ENCODE data around the gene TTC31.
A peak's percentile ranks its signal among the peaks of the same experiment; 100 is the strongest.
"Not testable (repeated sequence)": the region's sequence is repeated elsewhere in the genome, so short reads cannot be mapped to it uniquely, and the experiment has no call there.

Gene TTC31

DNA sequence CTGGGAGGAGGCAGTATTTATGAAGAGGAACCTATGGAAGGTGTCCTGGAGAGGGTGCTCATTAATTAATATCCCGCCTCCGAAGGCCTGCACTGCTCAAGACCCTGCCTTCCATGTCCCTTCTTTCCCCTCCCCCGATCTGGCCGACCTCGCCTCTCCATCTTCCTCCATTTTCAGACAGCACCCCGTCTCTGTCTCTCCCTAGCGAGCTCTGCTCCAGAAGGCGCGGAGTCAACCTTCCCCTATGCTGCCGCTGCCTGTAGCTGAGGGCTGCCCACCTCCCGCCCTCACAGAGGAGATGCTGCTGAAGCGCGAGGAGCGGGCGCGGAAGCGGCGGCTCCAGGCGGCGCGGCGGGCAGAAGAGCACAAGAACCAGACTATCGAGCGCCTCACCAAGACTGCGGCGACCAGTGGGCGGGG, 25.7 kb upstream of the TTC31 start:
- no peak for DNase-seq (ENCODE audit: low read depth in 3 of 3)

DNA sequence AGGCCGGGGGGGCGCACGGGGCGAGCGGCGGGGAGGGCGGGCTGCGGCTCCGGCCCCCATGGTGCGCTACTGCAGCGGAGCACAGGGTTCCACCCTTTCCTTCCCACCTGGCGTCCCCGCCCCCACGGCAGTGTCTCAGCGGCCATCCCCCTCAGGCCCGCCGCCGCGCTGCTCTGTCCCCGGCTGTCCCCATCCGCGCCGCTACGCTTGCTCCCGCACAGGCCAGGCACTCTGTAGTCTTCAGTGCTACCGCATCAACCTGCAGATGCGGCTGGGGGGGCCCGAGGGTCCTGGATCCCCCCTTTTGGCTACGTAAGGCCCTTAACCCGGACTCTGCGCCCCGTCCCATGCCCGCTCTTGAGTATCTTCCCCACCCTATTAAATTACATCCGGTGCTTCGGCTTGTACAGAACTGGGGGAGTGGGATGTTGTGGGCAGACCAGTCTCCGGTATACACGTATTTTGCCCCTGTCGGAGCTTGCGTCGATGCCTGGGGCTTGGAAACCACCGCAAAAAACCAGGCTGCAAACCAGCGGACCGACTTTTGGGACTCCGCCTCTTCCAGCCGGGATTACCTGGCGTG, 25.2 kb upstream of the TTC31 start:
- peak; percentile 52 to 77 (median 66) for DNase-seq (ENCODE audit: low read depth in 3 of 3)

DNA sequence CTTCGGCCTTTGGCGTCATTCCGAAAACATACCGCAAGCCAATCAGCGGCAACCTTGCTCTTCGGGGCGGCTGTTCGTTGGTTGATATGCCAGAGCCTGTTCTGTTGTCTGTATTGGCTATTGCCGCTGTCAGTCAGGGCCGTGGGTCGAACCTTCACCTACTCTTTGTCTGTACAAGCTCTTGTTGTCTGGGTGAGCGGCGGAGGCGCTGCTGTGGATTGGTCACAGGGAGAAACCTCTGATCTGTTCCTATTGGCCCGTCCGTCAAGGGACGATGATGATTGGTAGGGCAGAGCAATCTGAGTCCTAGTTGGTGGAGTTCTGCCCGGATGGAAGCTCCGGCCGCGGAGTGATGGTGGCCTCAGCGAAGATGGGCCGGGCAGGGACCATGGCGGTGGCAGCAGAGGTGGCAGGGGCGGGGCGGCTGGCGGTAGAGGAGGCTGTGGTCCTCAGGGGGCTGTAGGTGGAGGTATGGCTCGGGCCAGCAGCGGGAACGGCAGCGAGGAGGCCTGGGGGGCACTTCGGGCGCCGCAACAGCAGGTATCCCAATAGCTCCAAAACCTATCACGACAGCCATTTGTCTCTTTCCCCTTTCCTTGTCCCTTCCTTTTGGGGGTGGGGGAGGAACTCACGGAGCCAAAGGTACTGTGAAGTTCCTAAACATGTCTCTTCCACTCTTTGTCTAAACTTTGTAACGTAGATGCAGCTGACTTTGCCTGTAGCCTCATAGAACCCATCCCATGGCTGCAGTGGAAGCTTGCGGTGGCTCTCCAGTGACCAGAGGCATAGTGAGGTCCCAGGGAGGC, 24.5 kb upstream of the TTC31 start, which contains the start of gene WBP1:
TSS of gene WBP1 (plus strand) at position 307 of the 806 bp plus-strand sequence. CDS start at position 472, 165 bp downstream.
- DNase-seq (ENCODE audit: low read depth in 3 of 3), result peak; percentile 95 to 99 (median 97)

DNA sequence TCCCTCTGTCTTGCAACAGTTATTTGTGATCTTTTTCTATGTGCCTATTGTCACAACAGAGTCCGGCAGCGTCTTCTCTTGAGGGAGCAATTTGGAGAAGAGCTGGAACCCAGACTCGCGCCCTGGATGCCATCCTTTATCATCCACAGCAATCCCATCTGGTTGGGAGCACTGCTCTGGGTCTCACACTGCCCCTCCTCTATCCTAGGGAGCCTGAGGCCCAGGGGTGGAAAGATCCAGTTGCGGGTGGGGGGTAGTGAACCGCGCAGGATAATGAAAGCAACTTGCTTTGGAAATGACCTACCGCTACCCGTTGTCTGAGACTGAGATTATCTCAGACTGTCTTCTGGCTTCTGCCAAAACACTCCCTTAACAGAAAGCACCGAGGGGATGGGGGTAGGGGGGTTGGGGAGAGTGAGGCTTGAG, 23.9 kb upstream of the TTC31 start:
- DNase-seq (ENCODE audit: low read depth in 3 of 3), result no peak

DNA sequence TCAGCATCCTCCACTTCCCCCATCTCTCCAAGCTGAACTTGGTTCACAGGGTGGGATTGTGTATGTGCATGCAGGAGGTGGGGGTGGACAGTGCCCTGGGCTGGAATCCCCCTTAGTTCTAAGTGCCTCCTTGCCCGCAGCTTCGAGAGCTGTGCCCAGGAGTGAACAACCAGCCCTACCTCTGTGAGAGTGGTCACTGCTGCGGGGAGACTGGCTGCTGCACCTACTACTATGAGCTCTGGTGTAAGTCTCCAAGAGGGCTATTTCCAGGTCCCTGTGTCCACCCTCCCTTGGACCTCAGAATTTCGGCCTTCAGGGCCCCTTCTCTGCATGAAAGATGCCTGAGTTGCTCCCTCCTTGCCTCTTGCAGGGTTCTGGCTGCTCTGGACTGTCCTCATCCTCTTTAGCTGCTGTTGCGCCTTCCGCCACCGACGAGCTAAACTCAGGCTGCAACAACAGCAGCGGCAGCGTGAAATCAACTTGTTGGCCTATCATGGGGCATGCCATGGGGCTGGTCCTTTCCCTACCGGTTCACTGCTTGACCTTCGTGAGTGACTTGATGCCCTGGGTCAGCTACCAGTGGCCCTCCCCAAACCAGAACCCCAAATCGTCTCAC, 23.3 kb upstream of the TTC31 start:
- not testable (repeated sequence) for DNase-seq (ENCODE audit: low read depth in 3 of 3)

DNA sequence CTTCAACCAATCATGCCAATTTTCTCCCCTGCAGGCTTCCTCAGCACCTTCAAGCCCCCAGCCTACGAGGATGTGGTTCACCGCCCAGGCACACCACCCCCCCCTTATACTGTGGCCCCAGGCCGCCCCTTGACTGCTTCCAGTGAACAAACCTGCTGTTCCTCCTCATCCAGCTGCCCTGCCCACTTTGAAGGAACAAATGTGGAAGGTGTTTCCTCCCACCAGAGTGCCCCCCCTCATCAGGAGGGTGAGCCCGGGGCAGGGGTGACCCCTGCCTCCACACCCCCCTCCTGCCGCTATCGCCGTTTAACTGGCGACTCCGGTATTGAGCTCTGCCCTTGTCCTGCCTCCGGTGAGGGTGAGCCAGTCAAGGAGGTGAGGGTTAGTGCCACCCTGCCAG, 22.7 kb upstream of the TTC31 start:
- DNase-seq (ENCODE audit: low read depth in 3 of 3), result not testable (repeated sequence)

DNA sequence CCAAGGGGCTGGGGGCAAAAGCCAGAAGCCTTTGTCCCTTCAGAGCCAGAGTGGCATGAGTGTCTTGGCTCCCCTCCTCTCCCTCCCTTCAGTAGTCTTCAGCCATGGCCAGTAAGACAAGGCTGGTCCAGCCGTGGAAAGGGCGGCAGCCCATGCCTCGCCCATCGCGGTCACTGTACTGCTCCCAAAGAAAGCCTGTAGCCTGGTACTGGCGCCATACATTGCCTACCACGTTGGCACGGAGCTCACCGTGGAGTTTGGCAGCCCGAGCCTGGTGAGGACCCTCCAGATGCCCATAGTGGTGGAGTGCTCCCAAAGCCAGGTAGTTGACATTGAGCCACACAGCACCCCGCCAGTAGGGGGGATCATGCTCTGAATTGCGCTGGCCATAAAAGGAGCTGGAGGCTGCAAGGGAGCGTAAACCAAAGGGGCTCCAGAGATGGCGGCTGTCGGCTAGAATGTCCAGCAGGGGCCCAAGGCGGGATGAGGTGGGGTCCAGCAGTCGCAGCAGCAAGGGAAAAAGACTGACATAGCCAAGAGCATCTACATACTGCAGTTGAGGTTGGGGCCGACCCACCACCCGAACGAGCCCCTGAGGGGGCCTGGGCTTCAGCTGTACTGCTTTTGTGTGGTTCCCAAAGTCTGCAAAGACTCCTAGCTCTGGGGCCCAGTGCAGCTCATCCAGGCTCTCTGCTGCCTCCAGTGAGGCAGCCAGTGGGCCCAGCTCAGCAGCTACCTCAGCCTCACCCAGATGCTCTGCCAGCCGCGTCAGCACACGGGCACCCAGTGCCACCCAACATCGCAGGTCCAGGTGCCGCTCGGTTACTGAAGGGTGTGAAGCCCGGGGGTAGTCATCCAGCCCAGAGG, 21.5 kb upstream of the TTC31 start:
- DNase-seq (ENCODE audit: low read depth in 3 of 3), result no peak

DNA sequence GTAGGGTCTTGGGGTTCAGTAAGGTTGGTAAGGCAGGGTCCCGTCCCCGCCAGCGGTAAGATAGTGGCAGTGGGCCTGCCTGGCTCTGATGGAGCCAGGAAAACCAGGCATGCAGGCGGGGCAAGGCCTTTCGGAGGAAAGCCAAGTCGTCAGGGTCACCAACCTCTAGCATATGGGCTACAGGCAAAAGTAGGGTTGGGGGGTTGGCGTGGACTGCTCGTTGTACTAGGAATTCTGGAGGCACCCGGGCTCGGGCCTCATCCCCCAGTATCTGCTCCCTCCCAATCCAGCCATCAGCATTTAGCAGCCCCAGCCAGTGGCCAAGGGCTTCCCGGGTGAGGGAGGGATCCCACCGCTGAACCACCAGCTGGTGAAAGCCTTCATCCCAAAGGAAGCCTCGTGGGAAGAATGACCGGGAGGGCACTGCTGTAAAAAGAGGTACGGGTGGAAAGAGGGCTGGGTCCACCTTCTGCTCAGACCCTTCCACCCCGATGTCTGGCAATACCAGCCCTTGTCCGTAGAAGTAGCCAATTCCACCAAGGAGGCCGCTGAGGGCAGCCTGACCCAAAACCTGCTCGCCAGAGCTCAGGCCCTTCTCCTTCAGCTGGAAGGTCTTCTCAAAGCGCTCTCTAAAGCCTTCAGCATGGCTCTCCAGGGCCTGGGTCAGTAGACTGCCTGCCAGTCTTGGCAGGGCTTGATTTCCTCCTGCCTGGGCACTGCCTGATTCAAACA, 20.7 kb upstream of the TTC31 start:
- DNase-seq (ENCODE audit: low read depth in 3 of 3), result no peak

DNA sequence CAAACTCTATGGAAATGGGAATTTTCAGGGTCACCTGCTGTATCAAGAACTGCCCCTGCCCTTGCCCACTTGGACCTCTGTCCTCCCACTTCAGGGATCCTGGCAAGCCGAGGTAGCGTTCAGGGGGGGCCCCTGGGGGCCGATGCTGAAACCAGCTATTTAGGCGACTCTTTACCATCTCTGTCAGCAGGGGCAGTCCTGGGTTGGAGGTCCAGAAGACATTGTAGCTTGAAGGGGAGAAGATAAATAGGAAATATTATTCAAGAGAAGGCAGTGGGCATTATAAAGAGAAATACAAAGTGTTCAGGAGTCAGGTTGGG, 20.1 kb upstream of the TTC31 start:
- no peak for DNase-seq (ENCODE audit: low read depth in 3 of 3)

DNA sequence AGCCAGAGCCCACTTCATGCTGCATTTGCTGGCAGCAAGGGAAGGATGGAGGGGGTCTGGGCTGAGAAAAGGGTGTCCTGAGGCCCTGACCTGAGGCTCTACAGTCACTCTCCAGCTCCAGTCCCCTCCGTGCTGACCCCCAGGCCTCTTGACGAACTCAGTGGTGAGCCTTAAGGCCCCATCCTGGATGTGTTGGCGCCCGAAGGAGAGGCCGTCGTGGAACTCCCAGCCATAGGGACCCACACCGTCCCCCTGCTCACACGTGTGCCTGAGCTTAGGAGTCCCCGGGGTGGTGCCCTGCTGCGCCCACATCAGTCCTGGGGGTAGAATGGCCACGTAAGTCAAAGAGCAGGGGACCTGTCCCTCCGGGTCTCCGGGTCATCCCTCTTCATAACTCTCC, 18.5 kb upstream of the TTC31 start:
- DNase-seq (ENCODE audit: low read depth in 3 of 3), result no peak

DNA sequence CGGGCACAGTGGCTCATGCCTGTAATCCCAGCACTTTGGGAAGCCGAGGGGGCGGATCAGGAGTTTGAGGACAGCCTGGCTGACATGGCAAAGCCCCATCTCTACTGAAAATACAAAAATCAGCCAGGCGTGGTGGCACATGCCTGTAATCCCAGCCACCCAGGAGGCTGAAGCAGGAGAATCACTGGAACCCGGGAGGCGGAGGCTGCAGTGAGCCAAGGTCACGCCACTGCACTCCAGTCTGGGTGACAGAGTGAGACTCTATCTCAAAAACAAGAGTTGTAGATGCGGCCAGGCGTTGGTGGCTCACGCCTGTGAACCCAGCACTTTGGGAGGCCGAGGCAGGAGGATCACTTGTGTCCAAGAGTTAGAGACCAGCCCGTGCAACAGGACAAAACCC, 12.1 kb upstream of the TTC31 start:
- DNase-seq (ENCODE audit: low read depth in 3 of 3), result not testable (repeated sequence)

DNA sequence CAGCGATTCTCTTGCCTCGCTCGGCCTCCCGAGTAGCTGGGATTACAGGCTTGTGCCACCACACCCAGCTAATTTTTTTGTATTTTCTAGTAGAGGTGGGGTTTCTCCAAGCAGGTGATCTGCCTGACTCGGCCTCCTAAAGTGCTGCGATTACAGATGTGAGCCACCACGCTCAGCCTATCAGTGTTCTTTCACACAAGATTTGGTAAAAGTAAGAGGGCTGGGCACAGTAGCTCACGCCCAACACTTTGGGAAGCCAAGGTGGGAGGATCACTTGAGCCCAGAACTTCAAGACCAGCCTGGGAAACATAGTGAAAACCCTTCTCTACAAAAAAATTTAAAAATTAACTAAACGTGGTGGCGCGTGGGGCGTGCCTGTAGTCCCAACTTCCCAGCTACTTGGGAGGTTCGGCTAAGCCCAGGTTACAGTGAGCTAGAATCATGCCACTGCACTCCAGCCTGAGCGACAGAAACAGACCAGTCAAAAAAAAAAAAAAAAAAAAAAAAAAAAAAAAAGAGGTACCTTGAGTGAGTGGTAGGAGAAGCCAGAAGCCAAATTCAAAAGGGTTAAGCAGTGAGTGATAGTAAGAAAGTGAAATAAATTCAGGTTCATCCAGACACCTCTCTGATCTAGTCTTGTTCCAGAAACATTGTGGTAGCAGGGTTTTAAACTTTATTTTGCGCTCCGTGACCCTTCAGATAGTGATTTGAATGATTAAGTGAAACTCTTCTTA, 11.4 kb upstream of the TTC31 start:
- no peak for DNase-seq (ENCODE audit: low read depth in 3 of 3)

DNA sequence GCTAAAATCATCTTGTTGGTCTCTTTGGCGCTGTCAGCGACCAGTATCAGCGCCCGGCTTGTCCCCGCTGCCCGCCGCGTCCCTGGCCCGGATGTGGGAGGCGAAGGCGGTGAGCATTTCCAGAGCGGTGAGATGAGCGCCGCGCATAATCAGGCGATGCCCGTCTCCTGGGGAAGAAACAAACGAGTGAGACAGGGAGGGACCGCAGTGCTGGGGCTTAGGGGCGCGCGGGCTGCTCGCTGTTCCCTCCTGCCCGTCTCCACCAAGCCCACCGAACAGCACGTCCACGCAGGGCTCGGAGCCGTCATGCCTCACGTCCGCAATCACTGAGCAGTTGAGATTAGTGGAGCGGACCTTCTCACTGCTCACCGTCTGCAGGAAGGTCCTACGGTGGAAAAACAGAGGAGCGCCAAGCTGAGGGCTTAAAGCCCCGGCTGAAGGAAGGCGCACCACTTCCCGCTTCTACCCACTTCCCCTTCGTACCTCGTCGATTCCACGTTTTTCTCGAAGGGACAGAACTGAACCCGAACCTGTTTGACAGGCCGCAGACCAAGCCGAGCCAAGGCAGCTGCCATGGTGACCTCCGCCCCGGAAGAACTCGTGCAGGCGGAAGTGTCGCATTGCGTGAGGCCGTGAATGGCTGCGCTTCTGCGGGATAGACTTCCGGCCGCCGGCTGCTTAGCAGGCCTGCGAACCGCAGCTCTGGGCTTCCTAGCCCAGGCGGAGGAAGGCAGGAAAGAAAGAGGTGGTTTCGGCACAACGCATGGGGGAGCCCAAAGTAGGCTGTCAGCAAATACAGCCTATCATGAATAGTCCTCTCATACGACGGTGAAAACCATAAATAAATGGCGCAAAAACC, 10.6 kb upstream of the TTC31 start, which contains the start of gene MRPL53:
TSS of gene MRPL53 (minus strand) at position 595 of the 859 bp plus-strand sequence. CDS start at position 575, 20 bp downstream.
- DNase-seq (ENCODE audit: low read depth in 3 of 3), result peak; percentile 90 to 95 (median 94)

DNA sequence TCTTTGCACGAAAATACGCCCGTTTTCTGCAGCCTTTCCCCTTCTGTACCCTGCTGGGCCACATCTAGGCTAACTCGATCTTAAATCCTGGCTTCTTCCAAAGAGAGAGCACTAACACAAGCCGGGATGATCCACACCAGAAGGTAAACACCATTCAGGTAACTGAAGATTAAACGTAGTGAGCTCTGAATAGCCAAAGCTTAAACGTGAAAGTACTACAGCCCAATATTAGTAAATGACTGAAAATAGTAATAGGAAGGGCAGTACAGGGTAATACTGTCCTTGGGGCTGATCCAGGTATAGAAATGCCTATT, 10.0 kb upstream of the TTC31 start:
- DNase-seq (ENCODE audit: low read depth in 3 of 3), result no peak

DNA sequence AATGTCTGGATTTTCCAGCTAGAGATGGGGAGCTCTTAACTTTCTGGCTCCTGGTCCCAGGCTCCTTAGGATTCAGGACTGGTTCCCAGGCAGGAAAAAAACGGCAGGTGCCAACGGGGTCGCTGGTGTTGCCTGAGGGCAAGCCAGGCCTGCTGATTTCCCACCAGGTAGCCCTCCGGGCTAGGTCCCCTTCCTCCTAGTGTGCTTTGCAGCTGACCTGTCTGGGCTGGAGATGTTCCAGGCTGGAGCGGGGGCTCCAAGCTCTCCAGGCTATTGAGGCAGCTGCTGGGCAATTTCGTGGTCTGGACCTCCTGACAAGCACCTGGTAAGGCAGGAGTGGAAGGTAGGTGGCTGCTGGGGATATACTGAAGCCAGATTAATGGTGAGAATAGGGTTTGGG, 8.4 kb upstream of the TTC31 start:
- DNase-seq (ENCODE audit: low read depth in 3 of 3), result no peak

DNA sequence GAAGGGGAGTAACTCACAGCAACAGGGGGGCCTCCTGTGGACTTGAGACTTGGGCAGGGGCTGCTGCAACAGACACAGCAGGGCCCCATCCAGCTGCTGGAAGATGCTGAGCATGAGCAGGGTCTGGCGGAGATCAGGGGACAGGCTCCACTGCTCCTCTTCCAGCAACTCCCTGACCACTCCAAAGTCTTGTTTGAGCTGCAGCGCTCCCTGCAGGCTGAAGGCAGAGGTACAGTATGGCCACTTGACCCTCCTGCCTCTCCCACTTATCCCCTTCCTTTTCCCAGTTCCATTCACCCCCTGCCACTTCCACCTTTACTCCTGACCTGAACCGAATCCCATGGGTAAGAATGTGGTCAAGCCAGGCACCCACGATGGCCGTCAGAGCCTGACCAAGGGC, 8.0 kb upstream of the TTC31 start:
- DNase-seq (ENCODE audit: low read depth in 3 of 3), result no peak

DNA sequence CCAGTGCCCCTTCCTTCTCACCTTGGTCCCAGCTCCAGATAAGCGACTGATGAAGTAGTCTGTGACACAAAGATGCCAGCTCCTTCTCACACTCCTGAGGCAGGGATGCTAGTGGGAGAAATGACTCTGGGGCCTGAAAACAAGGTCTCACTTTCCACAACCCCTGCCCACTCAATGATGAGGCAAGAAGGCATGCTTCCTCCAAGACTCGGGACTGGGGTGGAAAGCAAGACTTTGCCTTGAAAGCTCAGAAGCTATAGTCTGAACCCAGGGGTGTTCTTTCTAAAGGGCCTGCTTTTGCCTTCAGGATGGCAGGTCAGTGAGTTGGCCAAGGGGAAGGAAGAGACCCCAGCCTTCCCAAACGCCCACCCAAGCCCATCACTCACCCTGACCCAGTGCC, 1.4 kb upstream of the TTC31 start:
- no peak for DNase-seq (ENCODE audit: low read depth in 3 of 3)

DNA sequence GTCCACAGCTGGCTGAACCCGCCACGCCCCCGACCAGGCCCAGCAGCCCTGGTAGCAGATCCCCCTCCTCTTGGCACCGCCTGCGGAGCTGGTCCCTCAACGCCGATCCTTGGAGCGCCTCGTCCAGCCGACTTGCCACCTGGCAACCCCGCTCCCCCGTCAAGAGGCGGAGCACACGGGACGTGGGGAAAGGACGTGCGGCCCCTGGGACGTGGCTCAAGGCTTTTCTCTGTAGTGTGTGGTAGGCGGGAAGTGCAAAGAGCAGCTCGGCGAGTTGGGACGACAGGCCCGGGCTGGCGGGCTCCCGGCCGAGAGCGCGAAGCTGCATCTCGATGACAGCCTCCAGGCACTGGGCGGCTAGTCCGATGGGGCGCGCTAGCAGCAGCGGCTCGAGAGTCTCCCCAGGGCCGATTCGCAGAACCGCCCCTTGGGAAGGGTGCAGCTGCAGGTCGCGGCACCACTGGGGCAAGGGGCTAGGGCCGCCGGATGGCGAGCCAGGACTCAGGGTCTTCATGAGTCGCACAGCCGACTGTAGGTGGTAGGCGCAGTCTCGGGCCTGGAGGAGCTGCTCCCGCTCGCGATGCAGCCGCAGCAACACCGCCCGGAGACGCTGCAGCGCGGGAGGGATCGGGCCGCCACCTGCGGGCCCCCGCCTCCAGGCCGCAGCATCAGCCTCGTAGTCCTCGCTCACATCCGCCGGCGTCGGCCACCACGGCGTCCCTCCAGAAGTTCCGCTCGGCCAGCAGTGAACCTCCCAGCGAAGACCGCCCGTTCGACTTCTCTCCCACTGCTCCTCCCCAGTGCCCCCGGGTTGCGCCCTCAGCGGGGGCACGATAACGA, 700 bp upstream of the TTC31 start:
- no peak for DNase-seq (ENCODE audit: low read depth in 3 of 3)

DNA sequence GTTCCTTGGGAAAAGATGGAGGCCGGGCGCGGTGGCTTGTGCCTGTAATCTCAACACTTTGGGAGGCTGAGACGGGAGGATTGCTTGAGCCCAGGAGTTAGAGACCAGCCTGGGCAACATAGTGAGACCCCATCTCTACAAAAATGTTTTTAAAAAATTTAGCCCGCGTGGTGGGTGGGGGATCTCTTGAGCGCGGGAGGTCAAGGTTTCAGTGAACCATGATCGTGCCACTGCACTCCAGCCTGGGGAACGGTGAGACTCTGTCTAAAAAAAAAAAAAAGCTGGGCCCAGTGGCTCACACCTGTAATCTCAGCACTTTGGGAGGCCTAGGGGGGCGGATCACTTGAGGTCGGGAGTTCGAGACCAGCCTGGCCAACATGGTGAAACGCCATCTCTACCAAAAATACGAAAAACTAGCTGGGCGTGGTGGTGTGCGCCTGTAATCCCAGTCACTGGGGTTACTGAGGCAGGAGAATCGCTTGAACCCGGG, 839 bp downstream of the TTC31 start:
- not testable (repeated sequence) for DNase-seq (ENCODE audit: low read depth in 3 of 3)

Measured in stimulated activated CD4-positive, alpha-beta T cell treated with anti-CD3 and anti-CD28 coated beads, TNF-alpha, amount 100 ng/mL, for 48 hours (primary cell).